ENCODE results near the gene ZNF212. TPM values are rescaled to one million over a fixed set of nuclear protein-coding genes. Genes with fewer than 3 reads are reported as not detected.

The ZNF212 gene
- total RNA-seq, 4 donors from 2014 or later = 8.0 to 11.1 (median 10.2) TPM

DNA sequence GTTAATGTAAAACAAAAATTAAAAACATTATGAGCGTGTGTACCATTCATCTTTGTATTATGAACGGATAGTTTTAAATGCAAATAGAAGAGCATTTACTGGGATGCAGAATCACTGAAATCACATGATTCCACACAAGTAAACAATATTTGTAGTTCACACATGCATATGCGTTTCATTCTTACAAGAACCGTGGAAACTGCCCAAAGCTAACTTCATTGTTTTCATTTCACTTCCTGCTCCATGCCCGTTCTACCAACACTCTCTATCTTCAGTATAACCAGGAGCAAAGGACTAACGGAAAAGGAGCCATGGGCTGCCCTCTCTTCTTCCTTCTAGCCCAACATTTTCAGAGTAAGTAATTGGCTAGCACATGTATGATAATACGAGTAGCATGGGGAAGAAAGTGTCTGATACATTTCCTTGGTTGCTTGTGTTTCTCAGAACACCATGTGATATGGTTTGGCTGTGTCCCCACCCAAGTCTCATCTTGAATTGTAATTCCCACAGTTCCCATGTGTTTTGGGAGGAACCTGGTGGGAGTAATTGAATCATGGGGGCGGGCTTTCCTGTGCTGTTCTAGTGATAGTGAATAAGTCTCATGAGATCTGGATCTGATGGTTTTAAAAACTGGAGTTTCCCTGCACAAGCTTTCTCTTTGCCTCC lies 61.3 kb downstream of the ZNF212 start:
- Histone ChIP-seq H3K27ac (no peak overlapping the region), H3K4me3 (no peak overlapping the region), H3K9me3 (no peaks in the 10 kb centered on the region), H3K36me3 (peaks cover 0 to 9% (median 0%) of the 10 kb centered on the region in 3 donors), H3K4me1 (no peaks in the 10 kb centered on the region), H3K27me3 (no peaks in the 10 kb centered on the region)
- intact Hi-C loops (cut with DNase I) = no loop called here
- TF ChIP-seq, protein P1, sequence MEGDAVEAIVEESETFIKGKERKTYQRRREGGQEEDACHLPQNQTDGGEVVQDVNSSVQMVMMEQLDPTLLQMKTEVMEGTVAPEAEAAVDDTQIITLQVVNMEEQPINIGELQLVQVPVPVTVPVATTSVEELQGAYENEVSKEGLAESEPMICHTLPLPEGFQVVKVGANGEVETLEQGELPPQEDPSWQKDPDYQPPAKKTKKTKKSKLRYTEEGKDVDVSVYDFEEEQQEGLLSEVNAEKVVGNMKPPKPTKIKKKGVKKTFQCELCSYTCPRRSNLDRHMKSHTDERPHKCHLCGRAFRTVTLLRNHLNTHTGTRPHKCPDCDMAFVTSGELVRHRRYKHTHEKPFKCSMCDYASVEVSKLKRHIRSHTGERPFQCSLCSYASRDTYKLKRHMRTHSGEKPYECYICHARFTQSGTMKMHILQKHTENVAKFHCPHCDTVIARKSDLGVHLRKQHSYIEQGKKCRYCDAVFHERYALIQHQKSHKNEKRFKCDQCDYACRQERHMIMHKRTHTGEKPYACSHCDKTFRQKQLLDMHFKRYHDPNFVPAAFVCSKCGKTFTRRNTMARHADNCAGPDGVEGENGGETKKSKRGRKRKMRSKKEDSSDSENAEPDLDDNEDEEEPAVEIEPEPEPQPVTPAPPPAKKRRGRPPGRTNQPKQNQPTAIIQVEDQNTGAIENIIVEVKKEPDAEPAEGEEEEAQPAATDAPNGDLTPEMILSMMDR (IDR thresholded peaks at IDR 0.05) = no peak
- TF ChIP-seq POLR2A (IDR thresholded peaks at IDR 0.05) = no peak
- no peak for DNase-seq
- 51 to 53% methylated on average over 8 of the region's 8 CpGs for WGBS, 2 donors

DNA sequence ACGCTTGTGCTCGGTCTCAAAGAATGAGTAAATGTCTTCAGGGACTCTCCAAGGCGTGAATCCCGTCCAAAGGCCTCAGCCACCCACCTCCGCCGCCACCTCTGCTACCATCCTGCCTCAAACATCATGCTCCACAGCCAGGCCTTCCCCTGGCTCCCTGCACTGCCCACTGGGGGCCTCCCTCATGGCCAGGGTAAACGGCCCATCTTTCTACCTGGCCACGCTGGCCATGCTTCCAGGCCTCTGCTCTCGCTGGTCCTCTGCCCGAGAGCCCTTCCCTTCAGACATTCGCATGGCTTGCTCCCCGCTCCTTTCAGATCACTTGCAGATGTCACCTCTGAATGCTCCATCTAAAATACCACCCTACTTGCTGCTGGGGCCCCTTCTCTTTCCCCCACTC lies 62.8 kb downstream of the ZNF212 start:
- intact Hi-C loops (cut with DNase I) = no loop called here
- H3K4me3 ChIP-seq = no peak overlapping the region
- H3K4me1 ChIP-seq = no peaks in the 10 kb centered on the region
- no peaks in the 10 kb centered on the region for H3K36me3 ChIP-seq
- no peak overlapping the region for H3K27ac ChIP-seq
- H3K9me3 ChIP-seq = no peaks in the 10 kb centered on the region
- no peaks in the 10 kb centered on the region for H3K27me3 ChIP-seq
- TF ChIP-seq, protein P1 (IDR thresholded peaks at IDR 0.05) = no peak
- 86 to 89% methylated on average over 12 of the region's 12 CpGs for WGBS, 2 donors
- no peak for DNase-seq

GRCh38 chr7:149302865-149303264 lies 63.4 kb downstream of the ZNF212 start:
- Histone ChIP-seq H3K36me3 (no peaks in the 10 kb centered on the region), H3K4me1 (no peaks in the 10 kb centered on the region), H3K9me3 (no peaks in the 10 kb centered on the region), H3K4me3 (no peak overlapping the region), H3K27me3 (no peaks in the 10 kb centered on the region), H3K27ac (no peak overlapping the region)
- DNase-seq = no peak
- 72 to 75% methylated on average over 2 of the region's 2 CpGs for whole genome bisulfite sequencing, 2 donors
- TF ChIP-seq, protein P1 (IDR thresholded peaks at IDR 0.05) = no peak
- no peak for TF ChIP-seq POLR2A (IDR thresholded peaks at IDR 0.05)
- intact Hi-C loops (cut with DNase I) = no loop called here

GRCh38 chr7:149304006-149304405 lies 64.6 kb downstream of the ZNF212 start:
- WGBS, 2 donors = 76 to 80% methylated on average over 6 of the region's 7 CpGs
- H3K9me3 ChIP-seq = no peaks in the 10 kb centered on the region
- intact Hi-C loops (cut with DNase I) = no loop called here
- no peak overlapping the region for H3K27ac ChIP-seq
- H3K27me3 ChIP-seq = no peaks in the 10 kb centered on the region
- H3K4me1 ChIP-seq = no peaks in the 10 kb centered on the region
- no peaks in the 10 kb centered on the region for H3K36me3 ChIP-seq
- TF ChIP-seq POLR2A (IDR thresholded peaks at IDR 0.05) = no peak
- TF ChIP-seq, protein P1 (IDR thresholded peaks at IDR 0.05) = no peak
- no peak for DNase-seq
- H3K4me3 ChIP-seq = no peak overlapping the region

Small RNAs within 50 kb of the gene (small RNA-seq; reads per million reads assigned to genes)
- gene AC004890.1 = 0 reads per million in 4 donors

Other genes starting within 250 kb of the ZNF212 start
- gene PDIA4, start 211.1 kb upstream of the ZNF212 start, total RNA-seq = 100 to 1,000 TPM in 1 of 4 donors, 10 to 100 TPM in 3; 40.6 to 105 (median 86.1) TPM
- gene ZNF786, start 148.9 kb upstream of the ZNF212 start, total RNA-seq = 10 to 100 TPM in 1 of 4 donors, 1 to 10 TPM in 3; 3.5 to 11.4 (median 6.1) TPM
- 1 to 10 TPM; 1.8 to 4.8 (median 3.7) TPM for gene ZNF425, start 113.3 kb upstream of the ZNF212 start, total RNA-seq
- 10 to 100 TPM in 3 of 4 donors, 1 to 10 TPM in 1; 8.9 to 20.8 (median 12.6) TPM for gene ZNF398, start 92.2 kb upstream of the ZNF212 start, total RNA-seq
- 10 to 100 TPM; 13.9 to 21.7 (median 16.9) TPM for gene ZNF282, start 44.1 kb upstream of the ZNF212 start, total RNA-seq
- gene ZNF783, start 22.5 kb downstream of the ZNF212 start, total RNA-seq = 10 to 100 TPM in 1 of 4 donors, 1 to 10 TPM in 3; 3.1 to 15.6 (median 4.8) TPM
- 1 to 10 TPM; 4.6 to 9.7 (median 7.8) TPM for gene ZNF777, start 221.4 kb downstream of the ZNF212 start, total RNA-seq

All from esophagus squamous epithelium (tissue), 5 donors.